Tibial artery (tissue), 4 donors: ENCODE results near the gene ACCSL.

Experiments
- DNase-seq, 2 donors: peaks; one replicate each; pipeline ENCODE4 v3.0.0-alpha.2; 2019
- H3K27ac ChIP-seq, 2 donors: fragments of 200-600 bp; sonication (generic) in 1 of 2; 1 replicate in 1 of 2; 2 replicates in 1 of 2; pipeline ENCODE4 v1.5.1; 2018 to 2019; ENCODE audit warnings: mild to moderate bottlenecking in 1 of 2
- H3K27me3 ChIP-seq, 2 donors: fragments of 200-600 bp; sonication (generic) in 1 of 2; one replicate each; pipeline versions ENCODE4 v1.5.1 to v1.6.0; 2016 to 2019
- H3K36me3 ChIP-seq, 3 donors: fragments of 200-600 bp; sonication (generic) in 2 of 3; one replicate each; pipeline ENCODE4 v1.5.1; 2016 to 2019; ENCODE audit warnings: mild to moderate bottlenecking in 2 of 3
- H3K4me1 ChIP-seq, 4 donors: fragments of 200-600 bp; sonication (generic) in 2 of 4; 1 replicate in 3 of 4; 2 replicates in 1 of 4; pipeline ENCODE4 v1.5.1; 2016 to 2019
- H3K4me3 ChIP-seq, 2 donors: fragments of 200-600 bp; sonication (generic) in 1 of 2; 1 replicate in 1 of 2; 2 replicates in 1 of 2; pipeline ENCODE4 v1.5.1; 2018 to 2019; ENCODE audit warnings: mild to moderate bottlenecking in 2 of 2
- H3K9me3 ChIP-seq, 3 donors: fragments of 200-600 bp; sonication (generic) in 1 of 3; one replicate each; pipeline ENCODE4 v1.5.1; 2016 to 2019
- CTCF ChIP-seq, 2 experiments: fragments of 200-600 bp in 1 of 2; fragments of 450-650 bp in 1 of 2; IDR thresholded peaks; one replicate each; pipeline ENCODE4 v1.5.1; 2017 to 2019; ENCODE audit warnings: antibody characterized with exemption in 2 of 2, mild to moderate bottlenecking in 1 of 2, moderate library complexity in 1 of 2
- intact Hi-C: fragments of 100-400 bp; cut with DNase I; formaldehyde crosslinking; loops from one replicate; pipeline ENCODE4 v1.15.0; 2023; ENCODE audit warnings: low total_unique reads

The ACCSL gene

GRCh38 chr11:44058275-44058674 is 10.5 kb downstream of the ACCSL start:
- DNase-seq: peak in 1 of 2 donors; percentile 12

GRCh38 chr11:44065161-44065661 is 17.4 kb downstream of the ACCSL start:
- peak overlapping the region; percentile 69 to 79 for H3K4me3 ChIP-seq
- DNase-seq: no peak

More at GRCh38 chr11:44058275-44058674, 10.5 kb downstream of the ACCSL start:
- H3K36me3 ChIP-seq: no peaks in the 10 kb centered on the region
- no peak overlapping the region for H3K4me3 ChIP-seq
- H3K27ac ChIP-seq: no peak overlapping the region
- H3K9me3 ChIP-seq: no peaks in the 10 kb centered on the region
- intact Hi-C loops: no loop called here
- H3K27me3 ChIP-seq: no peaks in the 10 kb centered on the region
- TF ChIP-seq CTCF (IDR thresholded peaks at IDR 0.05): no peak
- no peaks in the 10 kb centered on the region for H3K4me1 ChIP-seq

GRCh38 chr11:44065841-44066731 is 18.3 kb downstream of the ACCSL start, which contains the start of gene ACCS:
ACCS (plus strand) TSS chr11:44066270; CDS start chr11:44067628, 1,358 bp downstream.
- Histone ChIP-seq H3K27me3 (no peaks in the 10 kb centered on the region), H3K36me3 (peaks cover 0 to 8% (median under 1%) of the 10 kb centered on the region in 3 donors), H3K4me1 (peaks cover 0 to 31% (median 16%) of the 10 kb centered on the region in 4 donors), H3K4me3 (peak within 1 kb of the TSS; percentile 69 to 79), H3K9me3 (no peaks in the 10 kb centered on the region), H3K27ac (peak within 1 kb of the TSS; percentile 96)
- intact Hi-C loops: no loop called here
- TF ChIP-seq CTCF (IDR thresholded peaks at IDR 0.05): peak; percentile 71 to 81
- DNase-seq: peak; percentile 98 to 99

More at GRCh38 chr11:44065161-44065661, 17.4 kb downstream of the ACCSL start:
- peaks cover 0 to 31% (median 16%) of the 10 kb centered on the region in 4 donors for H3K4me1 ChIP-seq
- no peaks in the 10 kb centered on the region for H3K9me3 ChIP-seq
- no peak for TF ChIP-seq CTCF (IDR thresholded peaks at IDR 0.05)
- H3K27ac ChIP-seq: peak overlapping the region; percentile 96
- H3K36me3 ChIP-seq: no peaks in the 10 kb centered on the region
- H3K27me3 ChIP-seq: no peaks in the 10 kb centered on the region
- intact Hi-C loops: no loop called here

- Histone ChIP-seq H3K4me1 (peaks cover 0 to 31% (median 16%) of the 10 kb centered on the region in 4 donors), H3K4me3 (peak overlapping the region; percentile 69 to 79), H3K27me3 (no peaks in the 10 kb centered on the region), H3K36me3 (peaks cover 0 to 14% (median 7%) of the 10 kb centered on the region in 3 donors), H3K9me3 (no peaks in the 10 kb centered on the region), H3K27ac (peak overlapping the region; percentile 96)
- intact Hi-C loops: no loop called here
- no peak for TF ChIP-seq CTCF (IDR thresholded peaks at IDR 0.05)
- DNase-seq: no peak
Observed at GRCh38 chr11:44066732-44067141, 19.0 kb downstream of the ACCSL start.

- TF ChIP-seq CTCF (IDR thresholded peaks at IDR 0.05): no peak
- no peak for DNase-seq
- Histone ChIP-seq H3K4me1 (peaks cover 0 to 31% (median 16%) of the 10 kb centered on the region in 4 donors), H3K4me3 (peak overlapping the region; percentile 69 to 79), H3K27ac (peak overlapping the region in 1 of 2 donors; percentile 96), H3K9me3 (no peaks in the 10 kb centered on the region), H3K36me3 (peaks cover 0 to 18% (median 8%) of the 10 kb centered on the region in 3 donors), H3K27me3 (no peaks in the 10 kb centered on the region)
- intact Hi-C loops: no loop called here
Observed at GRCh38 chr11:44067266-44067665, 19.5 kb downstream of the ACCSL start.
